SK-N-SH treated with all-trans-retinoic acid at 6 μM for 48 hours (cell line): ENCODE results near the gene GSG1L.

Experiments used
- ATAC-seq: fragments of 200-7000 bp; cut with Tn5 transposase; 3 replicates; pipeline ENCODE4 v1.9.1; 2020; ENCODE audit warnings: mild to moderate bottlenecking, moderate library complexity
- ARNTL ChIP-seq: fragments of 450-650 bp; formaldehyde crosslinking; IDR thresholded peaks from 2 replicates; pipeline ENCODE4 v1.5.0; 2020; ENCODE audit warnings: low read depth, mild to moderate bottlenecking, moderate library complexity, borderline replicate concordance
- BACH2 ChIP-seq: fragments of 250-450 bp; sonication (Bioruptor Pico); IDR thresholded peaks from 2 replicates; pipeline ENCODE4 v1.9.0; 2021; ENCODE audit warnings: mild to moderate bottlenecking, borderline replicate concordance
- CSDC2 ChIP-seq: fragments of 250-450 bp; sonication (Bioruptor Pico); IDR thresholded peaks from 2 replicates; pipeline ENCODE4 v1.5.0; 2020; ENCODE audit warnings: mild to moderate bottlenecking, moderate library complexity
- GLIS3 ChIP-seq: fragments of 250-450 bp; sonication (Bioruptor Pico); IDR thresholded peaks from 2 replicates; pipeline ENCODE4 v1.5.0; 2020; ENCODE audit warnings: mild to moderate bottlenecking, moderate library complexity
- ISL1 ChIP-seq: fragments of 250-450 bp; sonication (Bioruptor Pico); IDR thresholded peaks from 2 replicates; pipeline ENCODE4 v2.1.2; 2022; ENCODE audit warnings: mild to moderate bottlenecking, moderate library complexity
- OSR1 ChIP-seq: fragments of 250-450 bp; sonication (Bioruptor Pico); IDR thresholded peaks from 2 replicates; pipeline ENCODE4 v1.8.0; 2022; ENCODE audit warnings: moderate library complexity, mild to moderate bottlenecking, inconsistent platforms
- POU6F1 ChIP-seq: fragments of 250-450 bp; sonication (Bioruptor Pico); IDR thresholded peaks from 2 replicates; pipeline ENCODE4 v1.8.0; 2021; ENCODE audit warnings: low read depth, mild to moderate bottlenecking, moderate library complexity, borderline replicate concordance
- PPARA ChIP-seq: fragments of 250-450 bp; sonication (Bioruptor Pico); IDR thresholded peaks from 2 replicates; pipeline ENCODE4 v1.5.0; 2020; ENCODE audit warnings: mild to moderate bottlenecking, borderline replicate concordance
- RARB ChIP-seq: fragments of 250-450 bp; sonication (Bioruptor Pico); IDR thresholded peaks from 2 replicates; pipeline ENCODE4 v1.8.0; 2021; ENCODE audit warnings: mild to moderate bottlenecking, moderate library complexity
- SNAI2 ChIP-seq: fragments of 250-450 bp; sonication (Bioruptor Pico); IDR thresholded peaks from 2 replicates; pipeline ENCODE4 v1.5.0; 2020; ENCODE audit warnings: mild to moderate bottlenecking, moderate library complexity
- TCF4 ChIP-seq: fragments of 250-450 bp; sonication (Bioruptor Pico); IDR thresholded peaks from 2 replicates; pipeline ENCODE4 v1.8.0; 2021; ENCODE audit warnings: mild to moderate bottlenecking, moderate library complexity, borderline replicate concordance
- TOX ChIP-seq: fragments of 250-450 bp; sonication (Bioruptor Pico); IDR thresholded peaks from 2 replicates; pipeline ENCODE4 v1.8.0; 2021; ENCODE audit warnings: mild to moderate bottlenecking, moderate library complexity, borderline replicate concordance
- TSHZ2 ChIP-seq: fragments of 250-450 bp; sonication (Bioruptor Pico); IDR thresholded peaks from 2 replicates; pipeline ENCODE4 v1.5.0; 2020; ENCODE audit warnings: mild to moderate bottlenecking, moderate library complexity
- ZC3H10 ChIP-seq: fragments of 250-450 bp; sonication (Bioruptor Pico); IDR thresholded peaks from 2 replicates; pipeline ENCODE4 v1.5.1; 2021; ENCODE audit warnings: mild to moderate bottlenecking, moderate library complexity
- ZFP30 ChIP-seq: fragments of 450-650 bp; formaldehyde crosslinking; IDR thresholded peaks from 2 replicates; pipeline ENCODE4 v1.5.0; 2022; ENCODE audit warnings: mild to moderate bottlenecking, moderate library complexity
- ZNF70 ChIP-seq: fragments of 450-650 bp; formaldehyde crosslinking; IDR thresholded peaks from 2 replicates; pipeline ENCODE4 v1.5.0; 2020; ENCODE audit warnings: mild to moderate bottlenecking, moderate library complexity
- TF ChIP-seq, protein P1 (sequence below): fragments of 250-450 bp; sonication (Bioruptor Pico); IDR thresholded peaks from 2 replicates; pipeline ENCODE4 v1.8.0; 2020; ENCODE audit warnings: mild to moderate bottlenecking, moderate library complexity, borderline replicate concordance
- TF ChIP-seq, protein P2 (sequence below): fragments of 250-450 bp; sonication (Bioruptor Pico); IDR thresholded peaks from 2 replicates; pipeline ENCODE4 v1.5.1; 2020; ENCODE audit warnings: low read depth, mild to moderate bottlenecking, moderate library complexity

GSG1L gene

GRCh38 chr16:28082624-28083023, 19.1 kb upstream of the GSG1L start:
- no peak for ATAC-seq
- TF ChIP-seq, protein P1, sequence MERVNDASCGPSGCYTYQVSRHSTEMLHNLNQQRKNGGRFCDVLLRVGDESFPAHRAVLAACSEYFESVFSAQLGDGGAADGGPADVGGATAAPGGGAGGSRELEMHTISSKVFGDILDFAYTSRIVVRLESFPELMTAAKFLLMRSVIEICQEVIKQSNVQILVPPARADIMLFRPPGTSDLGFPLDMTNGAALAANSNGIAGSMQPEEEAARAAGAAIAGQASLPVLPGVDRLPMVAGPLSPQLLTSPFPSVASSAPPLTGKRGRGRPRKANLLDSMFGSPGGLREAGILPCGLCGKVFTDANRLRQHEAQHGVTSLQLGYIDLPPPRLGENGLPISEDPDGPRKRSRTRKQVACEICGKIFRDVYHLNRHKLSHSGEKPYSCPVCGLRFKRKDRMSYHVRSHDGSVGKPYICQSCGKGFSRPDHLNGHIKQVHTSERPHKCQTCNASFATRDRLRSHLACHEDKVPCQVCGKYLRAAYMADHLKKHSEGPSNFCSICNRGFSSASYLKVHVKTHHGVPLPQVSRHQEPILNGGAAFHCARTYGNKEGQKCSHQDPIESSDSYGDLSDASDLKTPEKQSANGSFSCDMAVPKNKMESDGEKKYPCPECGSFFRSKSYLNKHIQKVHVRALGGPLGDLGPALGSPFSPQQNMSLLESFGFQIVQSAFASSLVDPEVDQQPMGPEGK (CRISPR knock-in tag), result no peak
- no peak for TF ChIP-seq TSHZ2
- no peak for TF ChIP-seq ARNTL
- no peak for TF ChIP-seq BACH2 (CRISPR knock-in tag)
- no peak for TF ChIP-seq CSDC2 (CRISPR knock-in tag)
- no peak for TF ChIP-seq SNAI2 (CRISPR knock-in tag)
- no peak for TF ChIP-seq PPARA
- TF ChIP-seq TCF4 (CRISPR knock-in tag), result no peak
- TF ChIP-seq, protein P2, sequence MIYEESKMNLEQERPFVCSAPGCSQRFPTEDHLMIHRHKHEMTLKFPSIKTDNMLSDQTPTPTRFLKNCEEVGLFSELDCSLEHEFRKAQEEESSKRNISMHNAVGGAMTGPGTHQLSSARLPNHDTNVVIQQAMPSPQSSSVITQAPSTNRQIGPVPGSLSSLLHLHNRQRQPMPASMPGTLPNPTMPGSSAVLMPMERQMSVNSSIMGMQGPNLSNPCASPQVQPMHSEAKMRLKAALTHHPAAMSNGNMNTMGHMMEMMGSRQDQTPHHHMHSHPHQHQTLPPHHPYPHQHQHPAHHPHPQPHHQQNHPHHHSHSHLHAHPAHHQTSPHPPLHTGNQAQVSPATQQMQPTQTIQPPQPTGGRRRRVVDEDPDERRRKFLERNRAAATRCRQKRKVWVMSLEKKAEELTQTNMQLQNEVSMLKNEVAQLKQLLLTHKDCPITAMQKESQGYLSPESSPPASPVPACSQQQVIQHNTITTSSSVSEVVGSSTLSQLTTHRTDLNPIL (CRISPR knock-in tag), result no peak
- no peak for TF ChIP-seq ZFP30 (CRISPR knock-in tag)
- no peak for TF ChIP-seq OSR1 (CRISPR knock-in tag)
- TF ChIP-seq RARB (CRISPR knock-in tag), result no peak
- TF ChIP-seq ISL1 (CRISPR knock-in tag), result no peak
- no peak for TF ChIP-seq GLIS3 (CRISPR knock-in tag)

GRCh38 chr16:28081391-28081968, 18.0 kb upstream of the GSG1L start:
- TF ChIP-seq RARB (CRISPR knock-in tag) (no peak), ARNTL (no peak), SNAI2 (CRISPR knock-in tag) (no peak), GLIS3 (CRISPR knock-in tag) (no peak), TOX (CRISPR knock-in tag) (no peak)
- TF ChIP-seq, protein P2 (CRISPR knock-in tag), result no peak
- ATAC-seq, result no peak

DNA sequence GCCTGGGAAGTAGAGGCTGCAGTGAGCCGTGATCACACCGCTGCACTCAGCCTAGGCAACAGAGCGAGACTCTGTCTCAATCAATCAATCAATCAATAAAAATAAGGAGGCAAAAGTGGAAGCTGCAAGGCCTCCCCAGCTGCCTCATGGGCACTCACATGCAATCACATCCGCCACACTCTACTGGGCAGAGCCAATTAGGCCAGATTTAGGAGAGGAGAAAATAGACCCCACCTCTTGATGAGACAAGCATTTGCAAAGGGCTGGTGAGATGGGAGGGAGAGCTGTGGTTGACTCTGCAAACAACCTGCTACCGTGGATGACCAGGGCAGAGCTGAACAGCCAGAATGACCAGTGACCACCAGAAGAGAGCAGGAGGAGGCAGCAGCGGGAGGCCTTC, 14.7 kb upstream of the GSG1L start:
- no peak for TF ChIP-seq BACH2 (CRISPR knock-in tag)
- TF ChIP-seq GLIS3 (CRISPR knock-in tag), result no peak
- TF ChIP-seq TSHZ2, result no peak
- no peak for TF ChIP-seq ZNF70 (CRISPR knock-in tag)
- no peak for TF ChIP-seq ZC3H10
- TF ChIP-seq, protein P2 (CRISPR knock-in tag), result no peak
- no peak for TF ChIP-seq TOX (CRISPR knock-in tag)
- no peak for TF ChIP-seq SNAI2 (CRISPR knock-in tag)
- TF ChIP-seq POU6F1 (CRISPR knock-in tag), result no peak
- ATAC-seq, result no peak
